Cardiac fibroblast (primary cell): Measurements from ENCODE around the gene RGS12.

ENCODE experiments used
- DNase-seq, 2 donors: peaks; one replicate each; pipeline versions ENCODE4 v3.0.0 to v3.0.0-alpha.2; 2010; ENCODE audit warnings: low read depth in 2 of 2
- H3K4me3 ChIP-seq, 2 donors: replicated peaks in 1 of 2; 1 replicate in 1 of 2; 2 replicates in 1 of 2; pipeline ENCODE4 v1.5.1; 2011; ENCODE audit warnings: low read depth in 2 of 2, low read length in 2 of 2, mild to moderate bottlenecking in 2 of 2, moderate library complexity in 1 of 2
- CTCF ChIP-seq: IDR thresholded peaks from one replicate; pipeline ENCODE4 v1.5.1; 2011; ENCODE audit warnings: low read depth, mild to moderate bottlenecking, low read length, inconsistent platforms

Gene RGS12

GRCh38 chr4:3313139-3313538 is 20.3 kb downstream of the RGS12 start:
- no peak for TF ChIP-seq CTCF
- DNase-seq: no peak
- H3K4me3 ChIP-seq: no peak overlapping the region

GRCh38 chr4:3313556-3314228 is 20.9 kb downstream of the RGS12 start:
- H3K4me3 ChIP-seq: no peak overlapping the region
- DNase-seq: no peak
- TF ChIP-seq CTCF: no peak

- TF ChIP-seq CTCF: no peak
- H3K4me3 ChIP-seq: no peak overlapping the region
- no peak for DNase-seq
These were observed 22.0 kb downstream of the RGS12 start for GRCh38 chr4:3314706-3315260.

- DNase-seq: no peak
- no peak overlapping the region for H3K4me3 ChIP-seq
- TF ChIP-seq CTCF: no peak
These were observed 22.7 kb downstream of the RGS12 start for GRCh38 chr4:3315566-3315965.

- no peak for DNase-seq
- TF ChIP-seq CTCF: no peak
- no peak overlapping the region for H3K4me3 ChIP-seq
These were observed 23.3 kb downstream of the RGS12 start for GRCh38 chr4:3316146-3316545.

GRCh38 chr4:3317011-3317655 is 24.3 kb downstream of the RGS12 start:
- no peak overlapping the region for H3K4me3 ChIP-seq
- no peak for TF ChIP-seq CTCF
- DNase-seq: no peak
